Measurements from ENCODE around the gene TCF7L2.

DNA sequence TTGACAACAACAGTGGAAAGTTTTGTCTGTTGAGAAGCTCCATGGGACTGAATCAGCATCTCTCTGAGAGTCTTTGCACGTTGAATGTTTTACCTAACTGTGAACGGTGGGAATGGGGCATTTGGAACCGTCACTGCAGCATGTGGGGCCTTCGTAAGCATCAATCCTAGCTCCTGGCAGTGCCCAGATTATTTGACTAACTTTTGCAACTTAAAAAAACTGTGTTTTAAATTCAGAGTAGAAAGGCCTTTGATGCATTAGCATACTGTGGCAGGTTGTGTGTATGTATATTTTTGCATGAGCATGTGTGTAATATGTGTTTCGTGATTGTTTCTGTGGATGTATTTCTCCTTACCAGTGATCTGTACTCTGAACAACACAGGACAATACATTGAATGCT lies 194.5 kb downstream of the TCF7L2 start:
- TF ChIP-seq CTCF (IDR thresholded peaks at IDR 0.05) = no peak
- no peak for TF ChIP-seq POLR2A (IDR thresholded peaks at IDR 0.05)
- TF ChIP-seq EP300 (IDR thresholded peaks at IDR 0.05) = no peak

Data from ovary (tissue), 3 donors.